Peyer's patch (tissue), 4 donors: Measurements from ENCODE around the gene PSME2. TPM values are rescaled to one million over a fixed set of nuclear protein-coding genes. Genes with fewer than 3 reads are reported as not detected.

ENCODE experiments used
- DNase-seq, 3 donors: peaks; one replicate each; pipeline ENCODE4 v3.0.0-alpha.2; 2017 to 2019
- H3K27ac ChIP-seq, 4 donors: fragments of 200-600 bp; sonication (generic); one replicate each; pipeline ENCODE4 v1.5.1; 2016 to 2019
- H3K27me3 ChIP-seq, 2 donors: fragments of 200-600 bp; sonication (generic); one replicate each; pipeline ENCODE4 v1.5.1; 2019
- H3K36me3 ChIP-seq, 3 donors: fragments of 200-600 bp; sonication (generic); one replicate each; pipeline ENCODE4 v1.5.1; 2016 to 2019
- H3K4me1 ChIP-seq, 4 donors: fragments of 200-600 bp; sonication (generic); one replicate each; pipeline ENCODE4 v1.5.1; 2016 to 2019
- H3K4me3 ChIP-seq, 4 donors: fragments of 200-600 bp; sonication (generic); 1 replicate in 3 of 4; 2 replicates in 1 of 4; pipeline ENCODE4 v1.5.1; 2016 to 2019; ENCODE audit warnings: mild to moderate bottlenecking in 1 of 4
- H3K9me3 ChIP-seq, 4 donors: fragments of 200-600 bp; sonication (generic); one replicate each; pipeline ENCODE4 v1.5.1; 2016 to 2019; ENCODE audit warnings: mild to moderate bottlenecking in 1 of 4
- POLR2A ChIP-seq, 2 donors: fragments of 450-650 bp; IDR thresholded peaks; one replicate each; pipeline ENCODE4 v1.5.1; 2017; ENCODE audit warnings: antibody characterized with exemption in 2 of 2, mild to moderate bottlenecking in 2 of 2, moderate library complexity in 2 of 2
- total RNA-seq, 4 donors: library from RNA; depleted of rRNA; stranded (reverse); fragments of >200 nt; gene quantifications; one replicate each; pipeline ENCODE4 v1.1.0, GENCODE V29; 2016
- TF ChIP-seq, protein P1 (sequence below), 6 experiments: fragments of 450-650 bp in 4 of 6; fragments of 200-600 bp in 2 of 6; sonication (generic) in 1 of 6; IDR thresholded peaks; one replicate each; pipeline ENCODE4 v1.5.1; 2017 to 2019; ENCODE audit warnings: antibody characterized with exemption in 6 of 6, mild to moderate bottlenecking in 3 of 6, moderate library complexity in 1 of 6

The PSME2 gene
- total RNA-seq, 4 donors from 2014 or later = 119 to 258 (median 162) TPM

DNA sequence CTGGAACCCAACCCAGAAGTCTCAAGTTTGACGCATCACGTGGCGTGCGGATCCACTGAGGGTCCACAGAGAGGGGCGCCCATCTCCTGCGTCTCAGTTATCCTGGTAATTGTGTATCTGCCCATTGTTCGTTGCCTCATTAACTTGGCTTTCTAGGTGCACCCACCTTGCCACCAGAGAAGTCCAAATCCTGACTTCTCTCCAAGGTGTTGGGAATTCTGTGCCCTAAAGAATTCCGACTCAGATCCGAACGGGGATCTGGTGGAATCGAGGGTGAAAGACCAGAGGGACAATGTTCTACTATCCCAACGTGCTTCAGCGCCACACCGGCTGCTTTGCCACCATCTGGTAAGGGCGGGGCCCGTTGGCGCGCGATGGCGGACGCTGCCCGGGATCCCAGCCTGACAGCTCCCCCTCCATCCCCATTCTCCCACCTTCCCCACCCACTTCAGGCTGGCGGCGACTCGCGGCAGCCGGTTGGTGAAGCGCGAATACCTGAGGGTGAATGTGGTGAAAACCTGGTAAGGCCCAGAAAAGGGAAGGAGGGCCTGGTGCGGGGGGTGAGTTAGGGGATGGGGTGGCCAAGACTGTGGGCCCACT is 26.0 kb upstream of the PSME2 start:
- DNase-seq = no peak
- H3K9me3 ChIP-seq = no peaks in the 10 kb centered on the region
- TF ChIP-seq POLR2A (IDR thresholded peaks at IDR 0.05) = no peak
- TF ChIP-seq, protein P1, sequence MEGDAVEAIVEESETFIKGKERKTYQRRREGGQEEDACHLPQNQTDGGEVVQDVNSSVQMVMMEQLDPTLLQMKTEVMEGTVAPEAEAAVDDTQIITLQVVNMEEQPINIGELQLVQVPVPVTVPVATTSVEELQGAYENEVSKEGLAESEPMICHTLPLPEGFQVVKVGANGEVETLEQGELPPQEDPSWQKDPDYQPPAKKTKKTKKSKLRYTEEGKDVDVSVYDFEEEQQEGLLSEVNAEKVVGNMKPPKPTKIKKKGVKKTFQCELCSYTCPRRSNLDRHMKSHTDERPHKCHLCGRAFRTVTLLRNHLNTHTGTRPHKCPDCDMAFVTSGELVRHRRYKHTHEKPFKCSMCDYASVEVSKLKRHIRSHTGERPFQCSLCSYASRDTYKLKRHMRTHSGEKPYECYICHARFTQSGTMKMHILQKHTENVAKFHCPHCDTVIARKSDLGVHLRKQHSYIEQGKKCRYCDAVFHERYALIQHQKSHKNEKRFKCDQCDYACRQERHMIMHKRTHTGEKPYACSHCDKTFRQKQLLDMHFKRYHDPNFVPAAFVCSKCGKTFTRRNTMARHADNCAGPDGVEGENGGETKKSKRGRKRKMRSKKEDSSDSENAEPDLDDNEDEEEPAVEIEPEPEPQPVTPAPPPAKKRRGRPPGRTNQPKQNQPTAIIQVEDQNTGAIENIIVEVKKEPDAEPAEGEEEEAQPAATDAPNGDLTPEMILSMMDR (IDR thresholded peaks at IDR 0.05) = no peak
- peak overlapping the region in 3 of 4 donors; percentile 10 to 68 (median 23) for H3K27ac ChIP-seq
- no peaks in the 10 kb centered on the region for H3K27me3 ChIP-seq
- peaks cover 0 to 37% (median 0%) of the 10 kb centered on the region in 3 donors for H3K36me3 ChIP-seq
- H3K4me3 ChIP-seq = peak overlapping the region; percentile 7 to 58 (median 38)
- no peaks in the 10 kb centered on the region for H3K4me1 ChIP-seq

DNA sequence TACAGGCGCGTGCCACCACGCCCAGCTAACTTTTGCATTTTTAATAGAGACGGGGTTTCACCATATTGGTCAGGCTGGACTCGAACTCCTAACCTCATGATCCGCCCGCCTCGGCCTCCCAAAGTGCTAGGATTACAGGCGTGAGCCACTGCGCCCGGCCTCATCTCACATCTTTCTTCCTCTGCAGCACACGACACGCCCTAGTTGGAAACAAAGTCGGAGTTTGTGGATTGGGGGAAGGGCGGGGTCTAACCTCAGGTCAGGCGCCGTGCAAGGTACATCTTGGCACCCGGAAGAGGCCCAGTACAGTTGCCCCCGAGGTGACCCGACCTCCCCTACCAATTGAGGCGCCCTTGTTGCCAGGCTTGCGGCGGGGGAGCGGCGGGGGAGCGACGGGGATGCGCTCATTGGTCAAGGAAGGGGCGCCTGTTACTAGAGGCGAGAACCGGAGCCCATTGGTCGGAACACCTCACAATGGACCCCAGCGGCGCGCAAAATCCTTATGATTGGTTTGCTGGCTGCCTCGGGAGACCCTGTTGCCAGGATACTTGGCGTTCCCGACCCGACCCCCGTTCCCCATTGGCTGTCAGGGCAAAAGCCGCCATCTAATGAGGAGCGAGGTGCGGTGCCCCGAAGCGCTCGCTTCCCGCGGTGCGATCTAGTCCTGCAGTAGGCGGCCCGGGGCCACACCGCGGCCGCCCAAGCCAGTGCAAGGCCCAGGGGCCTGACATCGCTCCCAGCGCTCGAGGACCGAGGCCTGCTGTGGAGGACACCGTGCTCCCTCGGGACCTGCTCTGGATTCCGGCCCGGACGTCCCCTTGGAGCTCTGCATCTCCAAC is 25.2 kb upstream of the PSME2 start, which contains the start of gene REC8:
REC8 (plus strand) TSS at position 659 of the 839 bp plus-strand sequence. CDS start 473 bp downstream, outside the sequence.
- peaks cover 0 to 37% (median 0%) of the 10 kb centered on the region in 3 donors for H3K36me3 ChIP-seq
- H3K9me3 ChIP-seq = no peaks in the 10 kb centered on the region
- peak within 1 kb of the TSS; percentile 7 to 58 (median 38) for H3K4me3 ChIP-seq
- no peaks in the 10 kb centered on the region for H3K27me3 ChIP-seq
- DNase-seq = peak; percentile 66 to 92 (median 90)
- TF ChIP-seq, protein P1 (IDR thresholded peaks at IDR 0.05) = no peak
- TF ChIP-seq POLR2A (IDR thresholded peaks at IDR 0.05) = no peak
- peak within 1 kb of the TSS in 3 of 4 donors; percentile 10 to 68 (median 23) for H3K27ac ChIP-seq
- no peaks in the 10 kb centered on the region for H3K4me1 ChIP-seq

DNA sequence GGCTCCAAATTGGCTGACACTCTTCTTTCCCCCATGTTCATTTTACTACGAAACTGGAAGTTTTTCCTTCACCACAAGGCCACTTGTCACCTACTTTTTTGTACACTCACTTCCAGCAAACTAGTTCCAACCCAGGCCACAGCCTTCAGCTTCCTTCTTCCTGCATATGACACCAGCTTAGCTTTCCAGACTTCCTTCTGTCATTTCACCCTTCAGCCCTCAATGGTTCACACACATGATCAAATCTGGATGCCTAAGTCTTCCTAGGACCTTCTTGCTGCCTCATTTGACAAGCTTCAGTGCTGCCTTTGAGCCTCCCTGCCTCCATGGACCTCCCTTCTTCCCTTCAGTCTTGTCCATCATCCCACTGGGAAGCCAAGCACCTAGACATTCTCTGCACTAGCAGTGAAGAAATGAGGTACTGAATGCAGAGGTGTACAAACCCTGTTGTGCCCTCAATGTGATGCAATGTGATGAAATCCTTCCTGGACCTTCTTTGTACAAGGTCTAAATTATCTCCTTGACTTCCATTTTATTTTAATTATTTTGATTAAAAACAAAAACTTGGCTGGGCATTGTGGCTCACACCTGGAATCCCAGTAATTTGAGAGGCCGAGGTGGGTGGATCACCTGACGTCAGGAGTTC is 21.2 kb upstream of the PSME2 start:
- Histone ChIP-seq H3K9me3 (no peaks in the 10 kb centered on the region), H3K36me3 (peaks cover 0 to 70% (median 0%) of the 10 kb centered on the region in 3 donors), H3K4me1 (peaks cover 0 to 15% (median 5%) of the 10 kb centered on the region in 4 donors), H3K4me3 (no peak overlapping the region), H3K27ac (no peak overlapping the region), H3K27me3 (no peaks in the 10 kb centered on the region)
- no peak for DNase-seq
- TF ChIP-seq, protein P1 (IDR thresholded peaks at IDR 0.05) = no peak
- no peak for TF ChIP-seq POLR2A (IDR thresholded peaks at IDR 0.05)

DNA sequence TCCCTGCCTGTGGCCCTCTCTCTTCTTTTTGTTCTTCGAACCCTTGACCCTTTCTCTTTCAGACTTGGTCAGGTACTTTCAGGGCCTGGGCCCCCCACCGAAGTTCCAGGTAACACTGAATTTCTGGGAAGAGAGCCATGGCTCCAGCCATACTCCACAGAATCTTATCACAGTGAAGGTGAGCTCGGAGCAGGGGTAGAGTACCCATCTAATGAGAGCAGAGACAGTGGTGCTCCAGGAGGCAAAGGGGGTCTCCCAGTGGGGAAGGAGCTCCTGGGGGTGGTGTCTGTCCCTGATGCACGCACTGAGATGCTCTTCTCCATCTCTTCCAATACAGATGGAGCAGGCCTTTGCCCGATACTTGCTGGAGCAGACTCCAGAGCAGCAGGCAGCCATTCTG is 19.4 kb upstream of the PSME2 start:
- no peaks in the 10 kb centered on the region for H3K9me3 ChIP-seq
- H3K27ac ChIP-seq = no peak overlapping the region
- peaks cover 1 to 26% (median 12%) of the 10 kb centered on the region in 4 donors for H3K4me1 ChIP-seq
- H3K4me3 ChIP-seq = no peak overlapping the region
- DNase-seq = no peak
- TF ChIP-seq POLR2A (IDR thresholded peaks at IDR 0.05) = no peak
- TF ChIP-seq, protein P1 (IDR thresholded peaks at IDR 0.05) = no peak
- H3K36me3 ChIP-seq = peaks cover 0 to 72% (median 0%) of the 10 kb centered on the region in 3 donors
- no peaks in the 10 kb centered on the region for H3K27me3 ChIP-seq

DNA sequence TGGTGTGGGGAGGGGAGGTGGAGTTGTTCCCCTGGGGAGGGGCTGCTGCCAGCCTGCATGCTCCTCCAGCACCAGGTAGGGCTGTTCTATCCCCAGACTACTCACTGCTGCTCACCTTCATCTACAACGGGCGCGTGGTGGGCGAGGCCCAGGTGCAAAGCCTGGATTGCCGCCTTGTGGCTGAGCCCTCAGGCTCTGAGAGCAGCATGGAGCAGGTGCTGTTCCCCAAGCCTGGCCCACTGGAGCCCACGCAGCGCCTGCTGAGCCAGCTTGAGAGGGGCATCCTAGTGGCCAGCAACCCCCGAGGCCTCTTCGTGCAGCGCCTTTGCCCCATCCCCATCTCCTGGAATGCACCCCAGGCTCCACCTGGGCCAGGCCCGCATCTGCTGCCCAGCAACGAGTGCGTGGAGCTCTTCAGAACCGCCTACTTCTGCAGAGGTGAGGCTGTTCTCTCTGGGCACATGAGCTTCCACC is 18.1 kb upstream of the PSME2 start:
- no peaks in the 10 kb centered on the region for H3K27me3 ChIP-seq
- no peak overlapping the region for H3K27ac ChIP-seq
- peaks cover 0 to 70% (median 0%) of the 10 kb centered on the region in 3 donors for H3K36me3 ChIP-seq
- H3K4me1 ChIP-seq = peaks cover 5 to 31% (median 15%) of the 10 kb centered on the region in 4 donors
- peak in 1 of 3 donors; percentile 35 for DNase-seq
- H3K9me3 ChIP-seq = no peaks in the 10 kb centered on the region
- TF ChIP-seq, protein P1 (IDR thresholded peaks at IDR 0.05) = no peak
- TF ChIP-seq POLR2A (IDR thresholded peaks at IDR 0.05) = no peak
- H3K4me3 ChIP-seq = no peak overlapping the region
